ENCODE measurements around the gene SOX8.

The SOX8 gene

DNA sequence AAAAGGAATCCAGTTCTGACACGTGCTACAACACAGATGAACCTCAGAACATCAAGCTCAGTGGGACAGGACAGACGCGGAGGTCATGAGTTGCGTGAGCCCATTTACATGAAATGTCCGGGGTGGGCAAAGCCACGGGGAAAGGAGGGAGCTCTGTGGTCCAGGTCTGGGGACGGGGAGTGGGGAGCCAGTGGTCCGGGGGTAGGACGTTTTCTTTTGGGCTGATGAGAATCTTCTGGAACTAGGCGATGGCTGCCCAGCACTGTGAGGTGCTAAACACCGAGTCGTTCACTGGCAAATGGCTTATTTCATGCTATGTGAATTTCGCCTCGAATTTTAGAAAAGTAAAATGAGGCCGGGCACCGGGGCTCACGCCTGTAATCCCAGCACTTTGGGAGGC is 8.2 kb upstream of the SOX8 start:
- no peak for DNase-seq (ENCODE audit: low read depth in 2 of 2)

DNA sequence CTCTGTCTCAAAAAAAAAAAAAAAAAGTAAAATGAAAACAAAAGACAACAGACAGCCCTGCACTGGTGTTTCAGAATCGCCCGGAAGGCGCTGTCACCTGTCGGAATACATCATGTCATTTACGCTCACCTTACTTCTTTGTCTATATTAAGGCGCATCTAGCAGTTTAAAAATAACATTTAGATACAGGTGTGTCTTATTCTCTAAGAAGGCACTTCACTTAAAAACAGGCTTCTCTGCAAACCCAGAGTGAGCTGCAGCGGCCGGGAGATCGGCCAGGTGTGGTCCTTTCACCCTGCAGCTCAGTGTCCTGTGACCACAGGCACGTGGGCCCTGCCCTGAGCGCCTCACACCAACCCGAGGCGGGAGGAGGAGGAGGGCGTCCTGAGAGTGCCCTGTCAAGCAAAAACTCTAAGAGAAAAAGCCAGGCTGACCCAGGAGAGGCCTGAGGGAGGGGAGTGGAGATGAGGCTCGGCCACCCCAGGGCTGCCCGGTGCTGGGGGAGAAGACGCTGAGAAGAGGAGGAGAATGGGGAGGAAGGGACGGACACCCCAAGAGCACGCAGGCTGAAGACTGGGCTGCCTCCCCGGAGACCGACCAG is 7.5 kb upstream of the SOX8 start:
- DNase-seq (ENCODE audit: low read depth in 2 of 2), result no peak

DNA sequence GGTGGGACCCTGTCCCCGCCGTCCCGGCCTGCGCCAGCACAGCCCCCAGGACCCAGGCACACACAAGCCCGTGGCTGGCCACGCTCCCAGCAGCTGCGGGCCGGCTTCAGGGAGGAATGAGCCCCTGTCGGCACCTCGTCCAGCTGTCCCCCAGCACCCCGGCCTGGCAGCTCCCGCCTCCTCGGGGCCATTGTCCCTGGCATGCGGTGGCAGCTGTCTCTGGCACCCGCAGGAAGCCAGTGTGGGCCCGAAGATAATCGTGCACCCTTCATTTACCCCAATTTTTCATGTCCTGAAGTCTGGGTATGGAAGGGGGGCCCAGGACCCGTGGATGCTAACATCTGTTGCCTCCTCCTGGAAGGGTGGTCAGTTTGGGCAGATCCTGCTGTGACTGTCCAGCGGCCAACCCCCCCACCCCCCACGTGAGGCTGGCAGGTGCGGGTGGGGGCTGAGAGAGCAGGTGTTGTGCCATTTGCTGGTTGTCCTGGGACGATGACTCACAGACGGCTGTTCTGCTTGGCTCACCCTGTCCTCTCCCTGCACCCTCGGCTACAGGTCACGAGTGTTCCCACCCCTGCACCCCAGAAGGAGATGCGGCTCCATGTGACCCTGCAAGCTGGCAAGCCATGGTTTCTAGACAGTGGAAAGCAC is 6.8 kb upstream of the SOX8 start:
- no peak for DNase-seq (ENCODE audit: low read depth in 2 of 2)

DNA sequence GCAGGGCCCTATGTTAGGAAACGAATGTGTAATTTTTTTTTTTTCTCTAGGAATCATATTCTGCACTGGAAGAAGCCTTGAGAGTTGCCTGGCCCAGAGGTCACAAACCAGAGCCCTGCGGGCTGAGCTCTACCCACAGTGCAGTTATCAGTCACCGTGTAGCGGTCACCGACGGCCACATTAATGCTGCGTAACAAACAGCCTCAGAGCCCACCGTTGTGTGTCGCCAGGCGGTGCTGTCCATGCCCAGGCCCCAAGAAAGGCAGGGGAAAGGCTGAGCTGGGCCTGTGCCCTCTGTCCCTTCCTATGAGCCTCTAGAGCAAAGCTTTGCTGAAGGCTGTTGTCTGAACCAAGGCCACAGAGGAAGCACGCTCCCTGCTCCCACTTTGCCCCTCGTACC is 6.3 kb upstream of the SOX8 start:
- DNase-seq (ENCODE audit: low read depth in 2 of 2), result no peak

DNA sequence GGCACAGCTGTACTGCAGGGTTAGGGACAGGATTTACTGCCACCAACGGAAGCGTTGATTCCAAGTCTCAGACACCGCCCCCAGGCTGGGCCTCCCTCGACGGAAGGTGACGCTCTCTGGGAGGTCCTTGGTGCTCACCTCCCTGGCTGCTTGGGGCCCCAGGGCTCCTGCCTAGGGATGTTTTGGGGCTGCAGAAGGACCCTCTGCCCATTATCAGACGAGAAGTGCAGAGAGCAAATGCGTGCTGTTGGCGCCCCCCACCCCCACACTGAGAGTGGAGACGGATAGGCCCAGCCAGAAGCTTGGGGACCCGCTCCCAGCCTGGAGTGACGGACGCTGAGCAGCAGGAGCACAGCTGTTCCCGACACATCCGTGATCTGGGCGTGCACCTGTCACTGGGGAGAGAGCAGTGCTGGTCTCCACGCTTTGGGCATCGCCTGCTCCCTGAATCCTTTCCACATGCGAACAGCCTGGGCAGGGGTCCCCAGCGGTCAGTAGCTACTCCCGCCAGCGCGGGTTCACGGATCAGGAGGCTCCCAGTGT is 5.1 kb upstream of the SOX8 start:
- no peak for DNase-seq (ENCODE audit: low read depth in 2 of 2)

DNA sequence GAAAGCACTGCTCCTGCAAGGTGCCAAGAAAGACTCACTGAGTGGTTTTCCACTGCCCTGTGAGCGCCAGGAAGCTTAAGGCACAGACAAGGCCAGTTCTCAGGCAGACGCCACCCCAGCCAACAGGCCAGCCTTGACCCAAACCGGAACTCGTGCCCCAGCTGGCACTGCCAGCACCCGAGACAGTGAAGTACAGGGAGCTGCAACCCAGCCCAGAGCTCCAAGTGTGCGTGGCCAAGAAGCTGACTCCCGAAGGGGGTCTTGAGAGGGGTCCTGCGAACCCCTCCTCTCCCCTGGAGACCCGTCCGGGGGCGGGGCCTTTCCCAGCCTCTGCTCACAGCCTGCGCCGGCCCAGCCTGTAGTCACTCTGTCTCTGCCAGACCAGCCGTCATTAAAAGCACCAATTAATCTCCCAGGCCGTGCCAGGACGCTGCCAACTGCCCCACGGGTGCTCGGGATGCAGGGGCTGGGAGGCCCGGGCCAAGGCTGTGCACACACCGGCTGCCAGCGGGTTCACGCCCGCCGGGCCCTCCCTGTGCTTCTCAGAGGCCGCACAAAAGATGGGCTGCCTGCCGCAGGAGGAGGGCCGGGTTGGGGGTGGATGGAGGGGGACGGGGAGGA is 4.4 kb upstream of the SOX8 start:
- no peak for DNase-seq (ENCODE audit: low read depth in 2 of 2)

DNA sequence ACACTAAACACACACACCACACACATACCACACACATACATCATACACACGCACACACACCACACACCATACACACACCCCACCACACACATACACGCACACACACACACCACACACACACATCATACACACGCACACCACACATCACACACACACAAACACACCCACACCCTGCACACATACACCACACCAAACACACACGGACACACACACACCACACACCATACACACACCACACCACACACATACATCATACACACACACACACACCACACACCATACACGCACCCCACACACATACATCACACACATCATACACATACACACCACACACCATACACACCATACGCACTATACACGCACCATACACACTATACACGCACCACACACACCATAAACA is 3.7 kb upstream of the SOX8 start:
- no peak for DNase-seq (ENCODE audit: low read depth in 2 of 2)

DNA sequence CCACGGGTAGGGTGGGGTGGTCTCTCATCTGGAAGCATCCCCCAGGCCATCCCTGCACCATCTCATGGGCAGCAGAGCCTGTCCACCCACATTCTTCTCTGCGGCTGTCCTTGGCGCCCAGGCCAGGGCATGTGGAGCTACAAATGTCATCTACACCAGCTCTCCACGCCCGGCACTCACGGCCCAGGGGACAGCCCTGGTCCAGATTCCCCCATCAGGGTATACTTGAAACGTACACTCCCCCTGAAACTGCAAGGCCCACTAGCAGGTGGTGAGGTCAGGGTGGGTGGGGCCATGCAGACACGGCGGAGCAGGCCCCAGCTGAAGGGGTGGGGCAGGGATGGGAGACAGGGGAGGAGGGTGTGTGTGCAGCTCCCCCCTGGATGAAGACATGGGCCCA is 3.2 kb upstream of the SOX8 start:
- DNase-seq (ENCODE audit: low read depth in 2 of 2), result no peak

DNA sequence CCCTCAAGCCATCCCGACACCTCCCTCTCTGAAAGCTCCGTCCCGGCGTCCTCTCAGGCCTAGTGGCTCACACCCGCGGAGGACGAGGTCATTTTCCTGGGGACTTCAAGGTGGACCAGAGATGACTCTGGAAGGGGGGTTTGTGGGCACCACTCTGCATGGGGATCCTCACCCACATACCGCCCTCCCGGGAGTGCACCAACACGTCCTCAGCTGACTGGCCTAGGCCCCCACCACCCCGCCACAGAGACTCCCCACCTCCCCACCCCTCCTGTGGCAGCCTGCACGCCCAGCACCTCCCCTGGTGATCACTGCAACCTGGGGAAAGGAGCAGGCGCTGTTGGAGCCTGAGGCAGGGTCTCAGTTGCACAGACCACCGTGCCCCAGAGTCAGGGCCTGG is 2.4 kb upstream of the SOX8 start:
- no peak for DNase-seq (ENCODE audit: low read depth in 2 of 2)

DNA sequence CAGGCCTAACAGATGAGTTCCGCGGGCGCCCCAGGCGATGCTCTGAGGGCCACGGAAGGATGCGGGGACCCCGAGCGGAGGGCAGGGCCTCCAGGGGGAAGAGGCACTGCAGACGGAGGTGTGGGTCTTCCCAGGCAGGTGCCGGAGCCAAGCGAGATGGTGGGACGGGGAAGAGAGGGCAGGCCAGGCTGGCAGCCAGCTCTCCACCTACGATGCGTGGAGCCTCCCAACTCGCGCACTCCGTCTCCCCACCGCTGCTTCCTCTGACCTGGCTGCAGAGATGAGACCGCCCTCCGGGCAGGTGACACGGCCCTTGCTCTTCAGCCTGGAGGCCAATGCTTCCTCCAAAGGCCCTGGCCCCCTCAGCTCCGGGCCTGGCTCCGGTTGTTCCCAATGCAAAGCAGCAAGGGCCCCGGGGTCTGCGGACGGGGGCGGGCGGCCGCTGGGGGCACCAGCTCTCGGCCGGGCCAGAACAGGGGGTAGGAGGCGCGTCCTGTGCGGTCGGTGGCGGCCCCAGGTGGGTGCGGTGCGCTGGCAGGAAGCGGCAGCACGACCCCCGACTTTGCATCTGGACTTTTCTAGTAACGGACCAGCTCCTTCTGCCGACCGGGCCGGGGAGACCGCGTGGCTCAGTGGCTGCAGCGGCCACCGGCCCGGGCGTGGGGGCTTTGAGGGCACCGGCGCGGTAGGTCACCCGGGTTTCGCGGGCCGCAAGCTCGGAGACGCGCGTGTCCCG is 1.5 kb upstream of the SOX8 start:
- DNase-seq (ENCODE audit: low read depth in 2 of 2), result no peak

DNA sequence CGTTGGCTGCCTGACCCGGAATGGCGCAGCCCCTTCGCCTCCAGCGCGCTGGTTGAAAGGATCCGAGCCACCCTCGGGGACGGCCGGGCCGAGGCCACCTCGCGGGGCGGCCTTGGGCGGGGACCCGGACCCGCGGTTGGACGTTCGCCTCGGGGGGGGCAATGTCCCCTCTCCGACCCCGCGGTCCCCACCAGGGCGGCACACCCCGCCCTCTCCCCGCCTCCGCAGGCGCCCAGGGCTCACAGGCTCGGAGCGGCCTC is 1.0 kb upstream of the SOX8 start:
- no peak for DNase-seq (ENCODE audit: low read depth in 2 of 2)

DNA sequence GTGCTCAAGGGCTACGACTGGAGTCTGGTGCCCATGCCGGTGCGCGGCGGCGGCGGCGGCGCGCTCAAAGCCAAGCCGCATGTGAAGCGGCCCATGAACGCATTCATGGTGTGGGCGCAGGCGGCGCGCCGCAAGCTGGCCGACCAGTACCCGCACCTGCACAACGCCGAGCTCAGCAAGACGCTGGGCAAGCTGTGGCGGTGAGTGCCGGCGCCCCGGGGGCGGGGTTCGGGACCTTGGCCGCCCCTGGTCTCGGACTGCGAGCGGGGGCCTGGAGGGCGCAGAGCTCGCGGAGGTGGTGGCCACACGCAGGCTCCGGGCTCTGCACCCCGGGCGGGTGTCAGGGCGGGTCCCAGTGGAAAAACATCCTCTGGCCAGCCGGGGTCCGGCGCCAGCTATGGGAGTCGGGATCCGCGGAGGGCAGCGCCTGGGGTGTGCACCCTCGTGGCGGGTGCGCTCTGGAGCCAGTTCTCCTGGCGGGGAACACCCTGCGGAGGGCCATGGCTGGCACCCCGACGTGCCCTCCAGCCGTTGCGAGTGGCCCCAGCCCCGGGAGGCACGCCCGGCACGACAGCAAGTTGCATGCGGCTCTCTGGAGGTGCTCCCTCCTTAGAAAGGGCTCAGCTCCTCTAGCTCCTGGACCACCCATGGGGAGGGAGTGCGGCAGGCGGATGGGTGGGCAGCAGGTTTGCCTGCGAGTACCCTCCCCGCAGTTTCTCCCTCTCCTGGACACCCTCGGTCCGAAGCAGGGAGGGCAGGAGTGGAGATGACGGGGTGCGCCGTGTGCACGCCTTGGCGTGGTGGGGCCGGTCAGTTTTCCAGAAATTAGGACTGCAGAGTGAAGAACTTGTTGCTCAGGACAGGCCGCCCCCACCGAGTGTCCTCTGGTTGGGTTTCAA is 824 bp downstream of the SOX8 start:
- DNase-seq (ENCODE audit: low read depth in 2 of 2), result no peak

DNA sequence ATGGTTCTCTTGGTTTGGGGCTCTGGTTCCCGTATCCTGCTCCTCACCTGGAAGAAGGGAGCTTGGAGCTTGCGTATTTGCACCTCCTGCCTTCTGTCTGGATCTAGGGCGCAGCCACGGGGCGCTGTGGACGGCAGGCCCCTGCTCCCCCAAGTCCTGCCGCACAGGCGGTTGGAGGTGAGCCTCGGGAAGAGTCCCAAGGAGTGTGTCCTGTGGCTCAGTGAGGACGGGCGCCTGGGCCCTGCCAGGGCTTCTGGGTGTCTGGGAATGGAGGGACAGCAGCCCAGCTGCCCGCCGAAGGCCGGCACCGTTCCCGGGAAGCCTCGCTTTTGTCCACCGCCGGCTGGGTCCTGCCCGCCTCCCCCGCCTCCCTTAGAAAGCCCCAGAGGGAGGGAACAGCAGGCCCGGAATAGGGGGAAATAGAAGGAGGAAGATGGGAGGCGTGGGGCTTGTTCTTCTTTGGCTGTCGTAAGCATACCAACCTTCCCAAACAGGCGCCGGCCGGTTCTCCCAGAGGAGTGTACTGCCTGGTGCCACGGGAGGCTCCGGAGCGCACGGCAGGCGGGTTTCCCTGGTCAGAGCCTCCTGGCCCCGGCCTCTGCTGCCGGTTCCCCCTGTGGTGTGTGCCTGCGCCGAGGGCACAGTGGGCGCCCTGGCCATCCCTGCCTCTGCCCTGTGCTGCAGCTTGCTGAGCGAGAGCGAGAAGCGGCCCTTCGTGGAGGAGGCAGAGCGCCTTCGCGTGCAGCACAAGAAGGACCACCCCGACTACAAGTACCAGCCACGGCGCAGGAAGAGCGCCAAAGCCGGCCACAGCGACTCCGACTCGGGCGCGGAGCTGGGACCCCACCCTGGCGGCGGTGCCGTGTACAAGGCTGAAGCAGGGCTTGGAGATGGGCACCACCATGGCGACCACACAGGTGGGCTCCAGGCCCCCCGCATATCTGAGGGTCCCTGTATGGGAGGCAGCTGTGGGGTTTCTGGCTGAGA is 1.8 kb downstream of the SOX8 start:
- no peak for DNase-seq (ENCODE audit: low read depth in 2 of 2)

DNA sequence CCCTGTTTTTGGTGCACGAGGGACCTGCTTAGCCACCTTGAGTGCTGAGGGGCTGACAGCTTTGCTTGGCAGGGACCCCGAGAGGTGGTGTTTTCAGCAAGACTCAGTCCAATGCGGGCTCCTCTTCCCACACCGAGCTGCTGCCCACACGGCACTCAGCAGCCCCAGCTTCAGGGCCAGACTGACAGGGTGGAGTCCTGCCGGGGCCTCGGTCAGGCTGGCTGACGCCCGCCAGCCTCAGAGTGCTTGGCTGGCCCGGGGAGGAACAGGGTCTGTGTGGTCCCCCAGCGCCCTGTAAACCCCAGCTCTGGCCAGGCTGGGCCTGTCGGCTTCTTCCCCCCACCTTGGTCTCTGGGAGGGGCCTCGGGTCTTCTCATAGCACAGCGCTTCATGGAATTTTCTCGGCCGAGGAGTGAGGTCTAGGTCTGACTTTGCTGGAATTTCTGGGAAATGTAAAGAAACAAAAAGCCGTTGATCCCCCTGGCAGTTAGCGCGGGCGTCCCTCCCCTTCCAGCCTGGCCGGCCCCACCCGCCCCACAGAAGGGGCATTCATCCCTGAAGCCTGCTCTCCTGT is 2.6 kb downstream of the SOX8 start:
- no peak for DNase-seq (ENCODE audit: low read depth in 2 of 2)

DNA sequence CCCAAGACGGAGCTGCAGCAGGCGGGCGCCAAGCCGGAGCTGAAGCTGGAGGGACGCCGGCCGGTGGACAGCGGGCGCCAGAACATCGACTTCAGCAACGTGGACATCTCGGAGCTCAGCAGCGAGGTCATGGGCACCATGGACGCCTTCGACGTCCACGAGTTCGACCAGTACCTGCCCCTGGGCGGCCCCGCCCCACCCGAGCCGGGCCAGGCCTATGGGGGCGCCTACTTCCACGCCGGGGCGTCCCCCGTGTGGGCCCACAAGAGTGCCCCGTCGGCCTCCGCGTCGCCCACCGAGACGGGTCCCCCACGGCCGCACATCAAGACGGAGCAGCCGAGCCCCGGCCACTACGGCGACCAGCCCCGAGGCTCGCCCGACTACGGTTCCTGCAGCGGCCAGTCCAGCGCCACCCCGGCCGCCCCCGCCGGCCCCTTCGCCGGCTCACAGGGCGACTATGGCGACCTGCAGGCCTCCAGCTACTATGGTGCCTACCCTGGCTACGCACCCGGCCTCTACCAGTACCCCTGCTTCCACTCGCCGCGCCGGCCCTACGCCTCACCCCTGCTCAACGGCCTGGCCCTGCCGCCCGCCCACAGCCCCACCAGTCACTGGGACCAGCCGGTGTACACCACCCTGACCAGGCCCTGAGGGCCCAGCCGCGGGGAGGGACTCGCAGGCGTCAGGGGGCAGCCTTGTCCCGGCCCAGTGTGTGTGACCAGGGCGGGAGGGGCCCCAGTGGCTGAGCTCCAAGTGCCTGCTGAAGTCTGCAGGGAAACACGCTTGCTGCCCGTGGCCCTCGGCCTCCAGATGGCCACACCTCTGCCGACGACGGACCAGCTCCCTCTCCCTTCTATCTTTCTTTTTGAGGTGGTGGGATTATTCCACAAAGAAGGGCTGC is 3.4 kb downstream of the SOX8 start:
- no peak for DNase-seq (ENCODE audit: low read depth in 2 of 2)

DNA sequence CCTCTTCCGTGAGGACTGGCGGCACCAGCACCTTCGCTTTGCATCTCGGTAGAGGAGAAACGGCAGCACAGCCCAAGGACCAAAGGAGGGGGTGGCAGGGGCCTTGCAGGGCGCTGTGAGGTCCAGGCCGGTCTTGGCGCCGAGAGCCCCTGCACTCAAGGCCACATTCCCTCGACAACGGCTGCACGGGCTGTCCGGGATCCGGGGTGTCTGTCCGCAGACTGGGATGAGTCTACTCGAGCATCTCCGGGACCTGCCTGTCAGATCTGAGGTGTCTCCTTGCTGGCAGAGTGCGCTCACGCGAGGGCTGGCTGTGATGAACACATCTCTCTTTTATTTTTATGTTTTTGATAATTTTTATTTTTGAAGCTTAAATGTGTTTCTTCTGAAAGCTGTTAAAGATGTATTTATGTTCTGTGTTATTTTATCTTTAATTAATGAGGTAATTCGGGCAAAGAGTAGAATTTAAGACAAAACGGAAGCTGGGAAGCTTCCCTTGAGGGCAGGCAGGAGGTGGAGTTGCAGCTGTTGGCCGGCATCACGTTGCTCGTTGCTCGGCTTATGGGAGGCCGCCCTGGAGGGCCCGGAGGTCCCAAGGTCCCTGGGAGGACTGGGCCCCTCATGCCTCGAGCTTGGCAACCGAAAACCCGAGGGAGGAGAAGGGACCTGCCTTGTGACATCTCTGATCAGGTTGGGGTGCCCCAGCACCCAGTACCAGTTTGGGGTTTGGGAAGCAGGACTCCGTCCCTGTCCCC is 4.3 kb downstream of the SOX8 start:
- no peak for DNase-seq (ENCODE audit: low read depth in 2 of 2)

DNA sequence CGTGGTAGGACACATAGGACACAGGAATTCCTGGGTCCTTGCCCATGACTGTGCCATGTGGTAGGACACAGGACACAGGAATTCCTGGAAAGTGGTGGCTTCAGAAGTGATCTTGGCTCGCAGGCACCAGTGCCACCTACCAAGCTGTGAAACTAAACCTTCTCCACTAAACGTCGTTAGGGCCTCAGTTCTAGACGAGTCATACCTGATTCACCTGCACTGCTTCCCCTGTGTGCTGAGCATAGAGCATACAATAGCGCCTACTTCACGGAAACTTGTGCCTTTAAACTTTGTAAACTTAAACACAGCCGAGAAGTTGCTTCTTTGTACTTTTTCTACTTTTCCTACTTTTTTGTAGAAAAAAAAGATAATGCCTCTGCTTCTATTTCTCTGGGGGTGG is 4.8 kb downstream of the SOX8 start:
- DNase-seq (ENCODE audit: low read depth in 2 of 2), result no peak

DNA sequence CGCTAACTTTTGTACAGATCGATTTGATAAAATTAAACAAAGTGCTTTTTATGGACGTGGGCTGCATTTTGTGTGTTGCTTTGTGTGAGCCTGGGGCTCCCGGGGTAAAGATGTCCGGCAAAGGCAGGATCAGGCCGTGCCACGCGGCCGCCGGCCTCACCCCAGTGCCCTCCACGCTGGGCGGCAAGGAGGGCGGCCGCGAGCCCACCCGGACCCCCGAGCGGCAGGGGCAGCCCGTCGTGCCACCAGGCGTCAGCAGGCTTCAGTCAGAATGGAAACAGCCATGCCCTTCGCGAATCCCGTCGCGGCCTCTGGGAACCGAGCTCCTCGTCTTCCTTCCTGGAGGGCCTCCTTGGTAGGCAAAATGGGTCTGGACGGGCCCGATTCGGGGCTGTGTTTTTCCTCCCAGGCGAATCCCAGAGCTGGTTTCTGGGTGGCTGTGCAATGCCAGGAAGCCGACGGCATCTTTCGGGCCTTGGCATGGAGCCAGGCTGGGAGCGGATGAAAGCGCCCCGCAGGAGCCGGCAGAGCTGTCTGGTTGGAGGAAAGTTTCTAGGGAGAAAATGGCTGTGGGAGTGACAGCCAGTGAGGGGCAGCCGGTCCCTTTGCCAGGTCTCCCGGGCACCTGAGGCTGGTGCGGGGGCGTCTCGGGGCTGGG is 5.5 kb downstream of the SOX8 start:
- no peak for DNase-seq (ENCODE audit: low read depth in 2 of 2)

Data from activated CD8-positive, alpha-beta memory T cell treated with anti-CD3 and anti-CD28 coated beads for 4 hours (primary cell).